K562 (cell line): ENCODE results near the gene MRPL38. TPM values are rescaled to one million over a fixed set of nuclear protein-coding genes. Genes with fewer than 3 reads are reported as not detected.

ENCODE experiments used
- ARID1B ChIP-seq: fragments of 450-650 bp; IDR thresholded peaks from 2 replicates; pipeline ENCODE4 v1.6.1; 2016; ENCODE audit warnings: antibody characterized with exemption, mild to moderate bottlenecking, inconsistent platforms
- NFXL1 ChIP-seq: fragments of 450-650 bp; formaldehyde crosslinking; IDR thresholded peaks from 2 replicates; pipeline ENCODE4 v1.4.0; 2021; ENCODE audit warnings: mild to moderate bottlenecking
- POLR2G ChIP-seq: fragments of 200-400 bp; formaldehyde crosslinking; IDR thresholded peaks from 2 replicates; pipeline ENCODE4 v1.6.1; 2017; ENCODE audit warnings: low read depth, mild to moderate bottlenecking, antibody characterized with exemption, low read length, moderate library complexity
- RB1 ChIP-seq: fragments of 450-650 bp; IDR thresholded peaks from 2 replicates; pipeline ENCODE4 v1.6.1; 2017; ENCODE audit warnings: low read depth, mild to moderate bottlenecking
- SRSF9 ChIP-seq: fragments of 200-400 bp; formaldehyde crosslinking; IDR thresholded peaks from 2 replicates; pipeline ENCODE4 v1.6.1; 2017; ENCODE audit warnings: low read depth, low read length, borderline replicate concordance
- TARDBP ChIP-seq: fragments of 450-650 bp; IDR thresholded peaks from 2 replicates; pipeline ENCODE4 v1.6.1; 2016
- TRIM28 ChIP-seq: fragments of 450-650 bp; IDR thresholded peaks from 2 replicates; pipeline ENCODE4 v1.6.1; 2017
- WHSC1 ChIP-seq: IDR thresholded peaks from one replicate; pipeline ENCODE4 v1.6.1; 2012; ENCODE audit warnings: low read length, control low read depth, inconsistent platforms
- ZNF12 ChIP-seq: sonication (generic); formaldehyde crosslinking; IDR thresholded peaks from 2 replicates; pipeline ENCODE4 v1.4.0; 2020; ENCODE audit warnings: mild to moderate bottlenecking, missing genetic modification reagents
- ZSCAN32 ChIP-seq: fragments of 450-650 bp; formaldehyde crosslinking; IDR thresholded peaks from 2 replicates; pipeline ENCODE4 v1.4.0; 2020; ENCODE audit warnings: mild to moderate bottlenecking, moderate library complexity
- polyA plus RNA-seq, 8 experiments: library from polyadenylated mRNA; depleted of rRNA in 4 of 8; stranded (reverse) in 5 of 8; unstranded in 3 of 8; fragments of >200 nt; fragmentation: Nextera tagmentation in 2 of 8; fragmentation: Illumina TruSeq in 1 of 8; extraction: Ambion mirVana in 2 of 8; extraction: Trizol in 1 of 8; gene quantifications; 2 replicates each; pipeline versions ENCODE4 v1.2.1 to v1.2.3, GENCODE V29; 2011 to 2014; ENCODE audit warnings: inconsistent platforms in 1 of 8, missing spikeins in 1 of 8
- total RNA-seq, 7 experiments: library from RNA; depleted of rRNA in 6 of 7; stranded (reverse); fragments of >200 nt in 6 of 7; fragmentation: Illumina TruSeq in 2 of 7; extraction: Trizol in 2 of 7; gene quantifications; 2 replicates each; pipeline versions ENCODE4 v1.2.1 to v1.2.3, GENCODE V29; 2011 to 2021; ENCODE audit warnings: low replicate concordance in 1 of 7
- TF ChIP-seq, protein P1 (sequence below): fragments of 450-650 bp; IDR thresholded peaks from 2 replicates; pipeline ENCODE4 v1.6.1; 2016; ENCODE audit warnings: low read depth
- TF ChIP-seq, protein P2 (sequence below): IDR thresholded peaks from 2 replicates; pipeline ENCODE4 v1.6.1; 2011; ENCODE audit warnings: borderline replicate concordance, low read depth, mild to moderate bottlenecking, moderate library complexity, low read length; ENCODE audit not compliant: insufficient read depth, poor library complexity, severe bottlenecking
- TF ChIP-seq, protein P3 (sequence below): fragments of 250-450 bp; sonication (Bioruptor Pico); IDR thresholded peaks from 2 replicates; pipeline ENCODE4 v1.5.0; 2020; ENCODE audit warnings: mild to moderate bottlenecking, borderline replicate concordance
- TF ChIP-seq, protein P4 (sequence below): fragments of 250-450 bp; sonication (Bioruptor Pico); IDR thresholded peaks from 2 replicates; pipeline ENCODE4 v1.8.0; 2022; ENCODE audit warnings: inconsistent platforms

Gene MRPL38
- total and polyA plus RNA-seq, 9 of the 15 experiments (the other 6 are each of a cell fraction or from before 2014, with no cell fraction given) = 4.5 to 154 (median 48.5) TPM

DNA sequence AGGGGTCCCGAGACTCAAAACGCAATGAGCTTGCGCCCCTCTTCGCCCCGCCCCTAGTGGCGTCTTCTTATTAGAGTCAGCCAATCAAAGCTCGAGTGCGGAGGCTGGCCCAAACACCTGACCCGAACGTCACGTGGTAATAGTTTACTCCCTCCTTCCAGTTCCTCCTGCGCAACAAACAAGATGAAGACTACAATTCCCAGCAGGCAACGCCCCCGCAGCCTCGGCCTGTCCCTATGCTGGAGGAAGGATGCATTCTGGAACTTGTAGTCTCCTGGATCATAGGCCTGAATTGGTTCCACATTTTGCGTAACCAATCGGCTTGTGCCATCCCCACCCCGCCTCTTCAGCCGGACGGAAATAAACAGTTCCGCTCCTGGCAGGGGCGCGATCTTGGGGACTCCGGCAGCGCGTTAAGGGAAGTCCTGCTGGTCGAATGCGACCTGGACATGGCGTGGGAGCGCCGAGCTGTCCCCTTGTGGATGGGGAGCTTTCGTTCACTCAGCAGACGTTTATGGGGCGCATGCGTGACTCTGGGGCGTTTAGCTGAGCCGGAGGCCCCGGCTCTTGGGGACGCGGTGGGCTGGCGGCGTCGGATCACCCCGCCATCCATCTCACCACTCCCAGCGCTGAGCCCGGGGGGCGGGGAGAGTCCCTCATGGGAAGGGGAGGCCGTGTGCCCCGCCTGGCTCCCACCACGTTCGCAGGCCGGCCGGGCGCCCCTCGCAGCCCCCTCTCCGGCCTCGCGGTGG, 49.2 kb downstream of the MRPL38 start, which contains the start of gene WBP2 (continued):
- TF ChIP-seq, protein P1, sequence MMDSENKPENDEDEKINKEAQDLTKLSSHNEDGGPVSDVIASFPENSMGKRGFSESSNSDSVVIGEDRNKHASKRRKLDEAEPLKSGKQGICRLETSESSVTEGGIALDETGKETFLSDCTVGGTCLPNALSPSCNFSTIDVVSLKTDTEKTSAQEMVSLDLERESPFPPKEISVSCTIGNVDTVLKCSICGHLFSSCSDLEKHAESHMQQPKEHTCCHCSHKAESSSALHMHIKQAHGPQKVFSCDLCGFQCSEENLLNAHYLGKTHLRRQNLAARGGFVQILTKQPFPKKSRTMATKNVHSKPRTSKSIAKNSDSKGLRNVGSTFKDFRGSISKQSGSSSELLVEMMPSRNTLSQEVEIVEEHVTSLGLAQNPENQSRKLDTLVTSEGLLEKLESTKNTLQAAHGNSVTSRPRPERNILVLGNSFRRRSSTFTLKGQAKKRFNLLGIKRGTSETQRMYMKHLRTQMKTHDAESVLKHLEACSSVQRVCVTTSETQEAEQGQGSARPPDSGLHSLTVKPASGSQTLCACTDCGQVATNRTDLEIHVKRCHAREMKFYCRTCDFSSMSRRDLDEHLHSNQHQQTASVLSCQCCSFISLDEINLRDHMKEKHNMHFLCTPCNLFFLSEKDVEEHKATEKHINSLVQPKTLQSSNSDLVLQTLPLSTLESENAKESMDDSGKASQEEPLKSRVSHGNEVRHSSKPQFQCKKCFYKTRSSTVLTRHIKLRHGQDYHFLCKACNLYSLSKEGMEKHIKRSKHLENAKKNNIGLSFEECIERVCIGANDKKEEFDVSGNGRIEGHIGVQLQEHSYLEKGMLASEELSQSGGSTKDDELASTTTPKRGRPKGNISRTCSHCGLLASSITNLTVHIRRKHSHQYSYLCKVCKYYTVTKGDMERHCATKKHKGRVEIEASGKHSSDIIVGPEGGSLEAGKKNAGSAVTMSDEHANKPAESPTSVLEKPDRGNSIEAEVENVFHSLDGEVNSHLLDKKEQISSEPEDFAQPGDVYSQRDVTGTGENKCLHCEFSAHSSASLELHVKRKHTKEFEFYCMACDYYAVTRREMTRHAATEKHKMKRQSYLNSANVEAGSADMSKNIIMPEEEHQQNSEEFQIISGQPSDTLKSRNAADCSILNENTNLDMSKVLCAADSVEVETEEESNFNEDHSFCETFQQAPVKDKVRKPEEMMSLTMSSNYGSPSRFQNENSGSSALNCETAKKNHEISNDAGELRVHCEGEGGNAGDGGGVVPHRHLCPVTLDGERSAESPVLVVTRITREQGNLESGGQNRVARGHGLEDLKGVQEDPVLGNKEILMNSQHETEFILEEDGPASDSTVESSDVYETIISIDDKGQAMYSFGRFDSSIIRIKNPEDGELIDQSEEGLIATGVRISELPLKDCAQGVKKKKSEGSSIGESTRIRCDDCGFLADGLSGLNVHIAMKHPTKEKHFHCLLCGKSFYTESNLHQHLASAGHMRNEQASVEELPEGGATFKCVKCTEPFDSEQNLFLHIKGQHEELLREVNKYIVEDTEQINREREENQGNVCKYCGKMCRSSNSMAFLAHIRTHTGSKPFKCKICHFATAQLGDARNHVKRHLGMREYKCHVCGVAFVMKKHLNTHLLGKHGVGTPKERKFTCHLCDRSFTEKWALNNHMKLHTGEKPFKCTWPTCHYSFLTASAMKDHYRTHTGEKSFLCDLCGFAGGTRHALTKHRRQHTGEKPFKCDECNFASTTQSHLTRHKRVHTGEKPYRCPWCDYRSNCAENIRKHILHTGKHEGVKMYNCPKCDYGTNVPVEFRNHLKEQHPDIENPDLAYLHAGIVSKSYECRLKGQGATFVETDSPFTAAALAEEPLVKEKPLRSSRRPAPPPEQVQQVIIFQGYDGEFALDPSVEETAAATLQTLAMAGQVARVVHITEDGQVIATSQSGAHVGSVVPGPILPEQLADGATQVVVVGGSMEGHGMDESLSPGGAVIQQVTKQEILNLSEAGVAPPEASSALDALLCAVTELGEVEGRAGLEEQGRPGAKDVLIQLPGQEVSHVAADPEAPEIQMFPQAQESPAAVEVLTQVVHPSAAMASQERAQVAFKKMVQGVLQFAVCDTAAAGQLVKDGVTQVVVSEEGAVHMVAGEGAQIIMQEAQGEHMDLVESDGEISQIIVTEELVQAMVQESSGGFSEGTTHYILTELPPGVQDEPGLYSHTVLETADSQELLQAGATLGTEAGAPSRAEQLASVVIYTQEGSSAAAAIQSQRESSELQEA = no peak
- no peak for TF ChIP-seq ARID1B
- TF ChIP-seq POLR2G = peak; percentile 97
- TF ChIP-seq TARDBP = no peak
- no peak for TF ChIP-seq SRSF9
- TF ChIP-seq, protein P2, sequence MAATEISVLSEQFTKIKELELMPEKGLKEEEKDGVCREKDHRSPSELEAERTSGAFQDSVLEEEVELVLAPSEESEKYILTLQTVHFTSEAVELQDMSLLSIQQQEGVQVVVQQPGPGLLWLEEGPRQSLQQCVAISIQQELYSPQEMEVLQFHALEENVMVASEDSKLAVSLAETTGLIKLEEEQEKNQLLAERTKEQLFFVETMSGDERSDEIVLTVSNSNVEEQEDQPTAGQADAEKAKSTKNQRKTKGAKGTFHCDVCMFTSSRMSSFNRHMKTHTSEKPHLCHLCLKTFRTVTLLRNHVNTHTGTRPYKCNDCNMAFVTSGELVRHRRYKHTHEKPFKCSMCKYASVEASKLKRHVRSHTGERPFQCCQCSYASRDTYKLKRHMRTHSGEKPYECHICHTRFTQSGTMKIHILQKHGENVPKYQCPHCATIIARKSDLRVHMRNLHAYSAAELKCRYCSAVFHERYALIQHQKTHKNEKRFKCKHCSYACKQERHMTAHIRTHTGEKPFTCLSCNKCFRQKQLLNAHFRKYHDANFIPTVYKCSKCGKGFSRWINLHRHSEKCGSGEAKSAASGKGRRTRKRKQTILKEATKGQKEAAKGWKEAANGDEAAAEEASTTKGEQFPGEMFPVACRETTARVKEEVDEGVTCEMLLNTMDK = peak; percentile 81
- peak; percentile 23; the same call in 1 of the 2 replicates for TF ChIP-seq TRIM28
- TF ChIP-seq RB1 = no peak; the same call in 1 of the 2 replicates
- peak; percentile 44; the same call in 1 of the 2 replicates for TF ChIP-seq ZSCAN32 (CRISPR knock-in tag)
- no peak for TF ChIP-seq ZNF12 (CRISPR knock-in tag)
- TF ChIP-seq, protein P3, sequence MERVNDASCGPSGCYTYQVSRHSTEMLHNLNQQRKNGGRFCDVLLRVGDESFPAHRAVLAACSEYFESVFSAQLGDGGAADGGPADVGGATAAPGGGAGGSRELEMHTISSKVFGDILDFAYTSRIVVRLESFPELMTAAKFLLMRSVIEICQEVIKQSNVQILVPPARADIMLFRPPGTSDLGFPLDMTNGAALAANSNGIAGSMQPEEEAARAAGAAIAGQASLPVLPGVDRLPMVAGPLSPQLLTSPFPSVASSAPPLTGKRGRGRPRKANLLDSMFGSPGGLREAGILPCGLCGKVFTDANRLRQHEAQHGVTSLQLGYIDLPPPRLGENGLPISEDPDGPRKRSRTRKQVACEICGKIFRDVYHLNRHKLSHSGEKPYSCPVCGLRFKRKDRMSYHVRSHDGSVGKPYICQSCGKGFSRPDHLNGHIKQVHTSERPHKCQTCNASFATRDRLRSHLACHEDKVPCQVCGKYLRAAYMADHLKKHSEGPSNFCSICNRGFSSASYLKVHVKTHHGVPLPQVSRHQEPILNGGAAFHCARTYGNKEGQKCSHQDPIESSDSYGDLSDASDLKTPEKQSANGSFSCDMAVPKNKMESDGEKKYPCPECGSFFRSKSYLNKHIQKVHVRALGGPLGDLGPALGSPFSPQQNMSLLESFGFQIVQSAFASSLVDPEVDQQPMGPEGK (CRISPR knock-in tag) = no peak
- TF ChIP-seq, protein P4, sequence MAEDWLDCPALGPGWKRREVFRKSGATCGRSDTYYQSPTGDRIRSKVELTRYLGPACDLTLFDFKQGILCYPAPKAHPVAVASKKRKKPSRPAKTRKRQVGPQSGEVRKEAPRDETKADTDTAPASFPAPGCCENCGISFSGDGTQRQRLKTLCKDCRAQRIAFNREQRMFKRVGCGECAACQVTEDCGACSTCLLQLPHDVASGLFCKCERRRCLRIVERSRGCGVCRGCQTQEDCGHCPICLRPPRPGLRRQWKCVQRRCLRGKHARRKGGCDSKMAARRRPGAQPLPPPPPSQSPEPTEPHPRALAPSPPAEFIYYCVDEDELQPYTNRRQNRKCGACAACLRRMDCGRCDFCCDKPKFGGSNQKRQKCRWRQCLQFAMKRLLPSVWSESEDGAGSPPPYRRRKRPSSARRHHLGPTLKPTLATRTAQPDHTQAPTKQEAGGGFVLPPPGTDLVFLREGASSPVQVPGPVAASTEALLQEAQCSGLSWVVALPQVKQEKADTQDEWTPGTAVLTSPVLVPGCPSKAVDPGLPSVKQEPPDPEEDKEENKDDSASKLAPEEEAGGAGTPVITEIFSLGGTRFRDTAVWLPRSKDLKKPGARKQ (CRISPR knock-in tag) = no peak
- TF ChIP-seq NFXL1 (CRISPR knock-in tag) = no peak; the same call in 1 of the 2 replicates
- no peak for TF ChIP-seq WHSC1
